DND-41 (cell line): ENCODE results near the gene EPS8L1.
A peak's percentile ranks its signal among the peaks of the same experiment; 100 is the strongest.
"Not testable (repeated sequence)": the region's sequence is repeated elsewhere in the genome, so short reads cannot be mapped to it uniquely, and the experiment has no call there.

ENCODE experiments used
- ATAC-seq: fragments of 200-7000 bp; cut with Tn5 transposase; 3 replicates; pipeline ENCODE4 v1.9.1; 2021; ENCODE audit warnings: low read depth; ENCODE audit not compliant: insufficient read depth
- DNase-seq: peaks from one replicate; pipeline ENCODE4 v3.0.0-alpha.2; 2020
- H2AFZ ChIP-seq: 2 replicates; pipeline ENCODE4 v1.6.0; 2012; ENCODE audit warnings: low read depth, low read length
- H3K27ac ChIP-seq: 2 replicates; pipeline ENCODE4 v1.5.1; 2012; ENCODE audit warnings: low read length, inconsistent platforms
- H3K27me3 ChIP-seq: fragments of 200-600 bp; sonication (generic); 2 replicates; pipeline ENCODE4 v1.6.0; 2012; ENCODE audit warnings: low read length, mild to moderate bottlenecking, inconsistent platforms; ENCODE audit not compliant: insufficient read depth, poor library complexity
- H3K36me3 ChIP-seq: 2 replicates; pipeline ENCODE4 v1.5.1; 2012; ENCODE audit warnings: low read length, inconsistent platforms; ENCODE audit not compliant: insufficient read depth
- H3K4me1 ChIP-seq: 2 replicates; pipeline ENCODE4 v1.5.1; 2012; ENCODE audit warnings: mild to moderate bottlenecking, low read length; ENCODE audit not compliant: insufficient read depth
- H3K4me2 ChIP-seq: 2 replicates; pipeline ENCODE4 v1.6.0; 2012; ENCODE audit warnings: mild to moderate bottlenecking, moderate library complexity, low read length, inconsistent platforms; ENCODE audit not compliant: insufficient read depth
- H3K4me3 ChIP-seq, 2 experiments: fragments of 200-600 bp in 1 of 2; shearing (Covaris generic) in 1 of 2; 2 replicates each; pipeline ENCODE4 v1.5.1; 2012 to 2016; ENCODE audit warnings: inconsistent platforms in 2 of 2, low read length in 2 of 2, mild to moderate bottlenecking in 2 of 2, low read depth in 1 of 2, moderate library complexity in 1 of 2
- H3K79me2 ChIP-seq: 2 replicates; pipeline ENCODE4 v1.6.0; 2012; ENCODE audit warnings: low read length, inconsistent platforms; ENCODE audit not compliant: insufficient read depth
- H3K9ac ChIP-seq: 2 replicates; pipeline ENCODE4 v1.6.0; 2012; ENCODE audit warnings: low read depth, mild to moderate bottlenecking, inconsistent platforms, low read length, moderate library complexity
- H3K9me3 ChIP-seq: 2 replicates; pipeline ENCODE4 v1.5.1; 2012; ENCODE audit warnings: low read length, moderate library complexity, mild to moderate bottlenecking, inconsistent platforms; ENCODE audit not compliant: insufficient read depth, severe bottlenecking
- H4K20me1 ChIP-seq: 2 replicates; pipeline ENCODE4 v1.6.0; 2012; ENCODE audit warnings: low read length; ENCODE audit not compliant: insufficient read depth
- CTCF ChIP-seq: IDR thresholded peaks from 2 replicates; pipeline ENCODE4 v1.5.1; 2012; ENCODE audit warnings: borderline replicate concordance, low read length, moderate library complexity, mild to moderate bottlenecking; ENCODE audit not compliant: poor library complexity, severe bottlenecking; ENCODE audit errors: extremely low read depth
- EZH2 ChIP-seq: IDR thresholded peaks from 3 replicates; pipeline ENCODE4 v1.6.1; 2012; ENCODE audit warnings: borderline replicate concordance, low read depth, mild to moderate bottlenecking, moderate library complexity, low read length, inconsistent platforms; ENCODE audit not compliant: severe bottlenecking

Gene EPS8L1

GRCh38 chr19:55075371-55075998 lies at the start of gene EPS8L1:
Gene EPS8L1, plus strand, starts transcription at chr19:55075869. Its CDS starts 576 bp downstream, at chr19:55076445.
- Histone ChIP-seq H3K9ac (no peak within 1 kb of the TSS), H2AFZ (no peak within 1 kb of the TSS), H3K27ac (no peak within 1 kb of the TSS), H3K27me3 (no peaks in the 10 kb centered on the region), H4K20me1 (0 out of 2 replicates have a peak, but pooled peaks cover 3% of the 10 kb centered on the region), H3K4me3 (no peak within 1 kb of the TSS), H3K79me2 (no peaks in the 10 kb centered on the region), H3K4me1 (no peaks in the 10 kb centered on the region), H3K4me2 (no peak within 1 kb of the TSS), H3K9me3 (no peaks in the 10 kb centered on the region), H3K36me3 (no peaks in the 10 kb centered on the region)
- no peak for ATAC-seq
- TF ChIP-seq EZH2 (no peak), CTCF (no peak)
- no peak for DNase-seq

DNA sequence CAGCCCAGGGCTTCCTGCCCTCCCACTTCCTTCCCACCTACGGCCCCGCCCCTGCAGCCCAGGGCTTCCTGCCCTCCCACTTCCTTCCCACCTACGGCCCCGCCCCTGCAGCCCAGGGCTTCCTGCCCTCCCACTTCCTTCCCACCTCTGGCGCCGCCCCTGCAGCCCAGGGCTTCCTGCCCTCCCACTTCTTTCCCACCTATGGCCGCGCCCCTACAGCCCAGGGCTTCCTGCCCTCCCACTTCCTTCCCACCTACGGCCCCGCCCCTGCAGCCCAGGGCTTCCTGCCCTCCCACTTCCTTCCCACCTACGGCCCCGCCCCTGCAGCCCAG lies 48.6 kb upstream of the EPS8L1 start:
- not testable (repeated sequence) for H3K4me2 ChIP-seq, H3K4me3 ChIP-seq, H3K36me3 ChIP-seq, H3K4me1 ChIP-seq, H2AFZ ChIP-seq, H3K27me3 ChIP-seq, H3K27ac ChIP-seq, H3K9ac ChIP-seq, H3K9me3 ChIP-seq, ATAC-seq
- peak; percentile 27 for DNase-seq
- H4K20me1 ChIP-seq, result peaks cover 15% of the 10 kb centered on the region; the same call in 1 of the 2 replicates
- H3K79me2 ChIP-seq, result peaks cover 23% of the 10 kb centered on the region

DNA sequence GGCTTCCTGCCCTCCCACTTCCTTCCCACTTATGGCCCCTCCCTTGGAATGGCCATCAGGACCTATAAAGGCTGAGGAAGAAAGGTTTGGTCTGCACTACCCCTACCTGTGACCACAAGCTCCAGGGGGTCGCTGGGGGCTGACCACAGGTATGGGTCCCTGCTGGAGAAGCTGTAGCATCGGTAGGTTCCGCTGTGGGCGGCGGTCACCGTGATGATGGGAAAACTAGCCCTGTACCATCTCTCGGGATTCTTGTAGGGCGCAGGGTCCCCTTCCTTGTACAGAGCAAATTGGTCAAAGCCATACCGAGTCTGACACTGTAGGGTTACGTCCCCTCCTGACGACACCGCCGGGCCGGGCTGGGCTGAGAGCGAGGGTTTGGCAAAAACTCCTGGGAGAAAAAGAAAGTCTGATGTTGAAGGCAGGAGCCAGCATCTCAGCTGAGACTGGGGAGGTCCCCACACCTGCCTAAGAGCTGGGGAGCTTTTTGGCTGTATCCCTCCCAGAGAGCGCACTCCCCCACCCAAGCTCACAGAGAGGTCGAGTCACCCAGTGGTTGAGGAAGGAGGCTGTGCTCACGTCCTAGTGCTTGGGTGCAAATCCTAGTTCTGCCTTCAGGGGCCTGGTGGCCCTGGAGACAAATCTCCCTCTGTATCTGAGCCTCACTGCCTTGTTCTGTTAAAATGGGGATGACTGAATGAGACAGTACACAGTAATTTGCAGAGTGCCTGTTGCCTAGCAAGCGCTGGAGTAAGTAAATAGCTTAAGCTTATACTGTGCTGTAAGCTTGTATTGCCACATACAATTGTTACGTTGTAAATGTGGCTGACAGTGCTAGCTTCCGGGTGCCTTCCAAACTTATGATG lies 48.0 kb upstream of the EPS8L1 start:
- Histone ChIP-seq H3K36me3 (0 out of 2 replicates have a peak, but pooled peaks cover 3% of the 10 kb centered on the region), H3K9ac (no peak overlapping the region), H4K20me1 (peaks cover 17% of the 10 kb centered on the region; the same call in 1 of the 2 replicates), H2AFZ (no peak overlapping the region), H3K4me1 (no peaks in the 10 kb centered on the region), H3K79me2 (peaks cover 26% of the 10 kb centered on the region), H3K27me3 (no peaks in the 10 kb centered on the region), H3K9me3 (peaks cover 7% of the 10 kb centered on the region), H3K4me3 (no peak overlapping the region), H3K4me2 (no peak overlapping the region), H3K27ac (no peak overlapping the region)
- DNase-seq (no peak), ATAC-seq (peak; percentile 50; the same call in 2 of the 3 replicates)
- TF ChIP-seq EZH2 (no peak), CTCF (no peak)

DNA sequence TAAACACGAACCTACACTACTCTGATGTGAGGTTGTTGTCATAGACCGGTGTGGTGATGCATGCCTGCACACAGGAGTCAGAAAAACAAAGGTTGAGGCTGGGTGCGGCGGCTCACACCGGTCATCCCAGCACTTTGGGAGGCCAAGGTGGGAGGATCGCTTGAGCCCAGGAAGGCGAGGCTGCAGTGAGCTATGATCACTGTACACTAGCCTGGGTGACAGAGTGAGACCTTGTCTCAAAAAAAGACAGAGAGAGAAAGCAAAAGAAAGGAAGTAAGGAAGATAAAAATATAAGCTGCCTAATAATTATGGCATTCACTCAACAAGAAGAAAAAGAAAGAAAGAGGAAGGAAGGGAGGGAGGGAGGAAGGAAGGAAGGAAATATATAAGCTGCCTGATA lies 46.9 kb upstream of the EPS8L1 start:
- Histone ChIP-seq H3K79me2 (peaks cover 32% of the 10 kb centered on the region), H3K9me3 (peaks cover 7% of the 10 kb centered on the region), H3K4me2 (no peak overlapping the region), H2AFZ (no peak overlapping the region), H3K4me3 (no peak overlapping the region), H3K4me1 (no peaks in the 10 kb centered on the region), H3K9ac (no peak overlapping the region), H3K27ac (no peak overlapping the region), H4K20me1 (peaks cover 17% of the 10 kb centered on the region; the same call in 1 of the 2 replicates), H3K36me3 (0 out of 2 replicates have a peak, but pooled peaks cover 3% of the 10 kb centered on the region), H3K27me3 (no peaks in the 10 kb centered on the region)
- no peak for DNase-seq
- ATAC-seq, result no peak
- TF ChIP-seq CTCF (no peak), EZH2 (no peak)
